Measurements from ENCODE around the gene CORO7.

- TF ChIP-seq POLR2AphosphoS5 (IDR thresholded peaks at IDR 0.05; ENCODE audit: borderline replicate concordance, low read depth, low read length) = no peak
- no peak for TF ChIP-seq FOXP2 (optimal IDR thresholded peaks at IDR 0.05; ENCODE audit: control extremely low read depth, extremely low read length, insufficient read depth)
- no peak for TF ChIP-seq EZH2 (IDR thresholded peaks at IDR 0.05)
Observed at GRCh38 chr16:4340443-4340842, 76.0 kb downstream of the CORO7 start.

Data from SK-N-MC (cell line).